HK-2 (cell line): ENCODE data around the gene CDH6.

Source experiments
- DNase-seq: peaks from one replicate; pipeline ENCODE4 v3.0.0-alpha.2; 2018; ENCODE audit not compliant: unreplicated experiment

Gene CDH6

DNA sequence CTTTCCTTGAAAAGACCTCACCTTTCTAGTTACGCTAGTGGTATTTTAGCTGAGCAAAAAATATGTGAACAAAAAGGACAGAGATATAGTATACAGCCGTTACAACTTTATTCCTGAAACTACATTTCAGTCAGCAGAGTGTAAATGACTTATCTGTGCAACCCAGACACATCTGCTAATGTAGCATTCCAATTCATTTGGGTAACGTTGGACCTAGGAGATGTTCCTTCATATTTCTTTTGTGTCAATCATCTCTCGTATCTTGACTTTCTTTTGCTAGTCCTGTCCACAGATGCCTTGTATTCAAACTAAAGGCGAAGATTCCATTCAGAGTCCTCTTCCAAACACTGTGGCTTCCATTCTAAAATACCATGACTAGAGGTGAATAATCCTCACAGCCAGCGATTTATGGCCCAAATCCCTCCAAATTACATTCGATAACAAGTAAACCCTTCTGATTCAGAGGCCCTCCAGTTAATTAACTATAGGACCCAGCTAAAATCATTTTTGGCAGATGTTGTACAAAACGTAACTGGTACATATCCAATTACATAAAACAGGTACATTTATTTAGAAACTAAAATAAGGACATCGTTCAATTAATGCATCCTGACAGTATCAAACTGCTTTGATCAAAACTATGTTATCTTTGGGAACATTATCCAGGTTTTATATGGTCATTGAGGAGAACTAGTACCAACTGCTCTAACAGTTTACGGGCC, 182.7 kb downstream of the CDH6 start:
- no peak for DNase-seq

DNA sequence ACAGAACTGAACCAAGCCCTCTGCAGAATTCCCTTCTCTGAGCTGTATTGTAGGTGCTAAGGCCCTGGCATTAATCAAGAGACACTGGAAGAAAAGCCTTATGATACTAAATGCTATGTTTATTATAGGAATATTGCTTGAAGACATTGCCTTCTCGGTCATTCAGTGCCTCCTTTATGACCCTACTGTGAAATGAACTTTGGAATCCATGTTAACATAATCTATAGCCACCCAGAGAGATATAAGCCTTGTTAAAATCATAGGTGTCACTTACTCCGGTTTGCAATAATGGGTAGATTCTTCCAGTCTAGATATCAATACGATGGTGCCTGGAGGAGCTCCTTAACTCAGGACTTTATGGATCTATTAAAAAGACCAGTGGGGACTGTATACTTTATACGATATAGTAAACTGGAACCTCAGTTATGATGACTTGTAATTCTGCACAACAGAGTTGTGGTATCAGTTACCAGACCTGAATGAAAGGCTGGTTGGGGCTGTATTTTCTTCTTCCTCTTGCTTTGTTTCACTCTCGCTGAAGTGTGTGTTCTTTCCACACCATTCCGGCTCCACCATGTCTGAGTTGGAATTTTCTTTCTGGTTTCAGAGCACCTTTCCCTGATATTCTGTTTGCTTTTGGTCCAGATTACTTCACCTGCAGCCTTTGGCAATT, 183.9 kb downstream of the CDH6 start:
- DNase-seq: no peak

DNA sequence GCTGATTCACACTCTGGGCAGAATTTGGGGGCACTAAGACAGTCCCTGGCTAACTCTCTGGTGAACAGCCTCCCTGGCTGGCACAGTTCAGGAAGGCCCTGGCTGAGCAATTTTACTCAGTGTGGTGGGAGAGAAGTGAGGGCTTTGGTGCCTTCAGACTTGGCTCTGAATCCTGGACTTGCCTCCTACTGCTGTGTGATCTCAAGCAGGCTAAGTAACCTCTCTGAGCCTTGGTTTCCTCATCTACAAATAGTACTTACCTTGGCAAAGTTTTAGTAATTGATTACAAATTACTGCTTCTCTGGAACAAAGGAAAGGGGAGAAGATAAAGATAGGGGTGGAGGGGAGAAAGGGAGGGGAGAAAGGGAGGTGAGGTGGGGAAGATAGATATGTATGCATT, 184.7 kb downstream of the CDH6 start:
- DNase-seq: no peak
